GM20000 (cell line): ENCODE results near the gene EOLA2.
"Not testable (repeated sequence)": the region's sequence is repeated elsewhere in the genome, so short reads cannot be mapped to it uniquely, and the experiment has no call there.

Experiments
- DNase-seq: peaks from one replicate; pipeline ENCODE4 v3.0.0; 2012; ENCODE audit warnings: low spot score
- TF ChIP-seq, protein P1 (sequence below): IDR thresholded peaks from 2 replicates; pipeline ENCODE4 v1.5.1; 2012; ENCODE audit warnings: mild to moderate bottlenecking, control low read depth; ENCODE audit errors: extremely low read depth, missing control alignments

The EOLA2 gene

GRCh38 chrX:149961572-149961971, 23.3 kb upstream of the EOLA2 start:
- no peak for DNase-seq
- TF ChIP-seq, protein P1, sequence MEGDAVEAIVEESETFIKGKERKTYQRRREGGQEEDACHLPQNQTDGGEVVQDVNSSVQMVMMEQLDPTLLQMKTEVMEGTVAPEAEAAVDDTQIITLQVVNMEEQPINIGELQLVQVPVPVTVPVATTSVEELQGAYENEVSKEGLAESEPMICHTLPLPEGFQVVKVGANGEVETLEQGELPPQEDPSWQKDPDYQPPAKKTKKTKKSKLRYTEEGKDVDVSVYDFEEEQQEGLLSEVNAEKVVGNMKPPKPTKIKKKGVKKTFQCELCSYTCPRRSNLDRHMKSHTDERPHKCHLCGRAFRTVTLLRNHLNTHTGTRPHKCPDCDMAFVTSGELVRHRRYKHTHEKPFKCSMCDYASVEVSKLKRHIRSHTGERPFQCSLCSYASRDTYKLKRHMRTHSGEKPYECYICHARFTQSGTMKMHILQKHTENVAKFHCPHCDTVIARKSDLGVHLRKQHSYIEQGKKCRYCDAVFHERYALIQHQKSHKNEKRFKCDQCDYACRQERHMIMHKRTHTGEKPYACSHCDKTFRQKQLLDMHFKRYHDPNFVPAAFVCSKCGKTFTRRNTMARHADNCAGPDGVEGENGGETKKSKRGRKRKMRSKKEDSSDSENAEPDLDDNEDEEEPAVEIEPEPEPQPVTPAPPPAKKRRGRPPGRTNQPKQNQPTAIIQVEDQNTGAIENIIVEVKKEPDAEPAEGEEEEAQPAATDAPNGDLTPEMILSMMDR: no peak

- DNase-seq: peak; percentile 3
- TF ChIP-seq, protein P1: no peak
Measured at GRCh38 chrX:149950681-149951080, 12.4 kb upstream of the EOLA2 start.

DNA sequence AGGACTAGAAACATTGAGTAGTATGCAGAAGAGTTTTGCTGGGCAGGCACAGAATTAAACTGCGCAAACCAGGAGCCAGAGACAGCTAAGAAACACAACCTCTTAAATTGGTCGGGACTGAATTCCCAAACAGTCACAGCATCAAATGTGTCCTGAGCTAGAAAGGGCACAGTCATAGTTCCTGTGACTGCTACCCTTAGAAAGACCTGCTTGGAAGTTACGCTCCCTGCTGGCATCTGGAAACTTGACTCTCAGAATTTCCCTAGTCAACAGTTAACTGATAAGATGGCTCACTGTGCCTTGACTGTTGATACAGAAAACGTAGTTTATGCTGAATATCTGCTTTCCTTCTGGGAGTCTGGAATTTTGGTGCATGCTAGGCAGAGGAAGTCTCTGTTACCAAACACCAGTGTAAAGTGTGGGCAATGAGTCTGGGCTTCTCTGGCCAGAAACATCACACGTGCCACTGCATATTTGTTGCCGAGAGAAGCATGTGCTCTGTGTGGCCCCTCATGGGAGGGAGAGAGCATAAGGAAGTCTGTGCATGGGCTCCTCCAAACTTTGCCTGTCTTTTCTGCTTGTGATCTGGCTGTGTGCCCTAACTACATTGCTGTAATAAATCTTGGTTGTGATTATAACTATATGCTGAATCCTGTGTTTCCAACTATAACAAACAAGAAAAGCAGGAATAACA, 11.6 kb upstream of the EOLA2 start:
- no peak for DNase-seq
- TF ChIP-seq, protein P1: no peak

- TF ChIP-seq, protein P1: no peak
- DNase-seq: no peak
Measured at GRCh38 chrX:149948016-149948415, 9.7 kb upstream of the EOLA2 start.

- DNase-seq: not testable (repeated sequence)
Measured at GRCh38 chrX:149946932-149947331, 8.6 kb upstream of the EOLA2 start.

- not testable (repeated sequence) for DNase-seq
Measured at GRCh38 chrX:149945820-149946219, 7.5 kb upstream of the EOLA2 start.

GRCh38 chrX:149945087-149945670, 6.9 kb upstream of the EOLA2 start:
- not testable (repeated sequence) for DNase-seq

- DNase-seq: not testable (repeated sequence)
Measured at GRCh38 chrX:149940674-149941024, 2.4 kb upstream of the EOLA2 start.

- TF ChIP-seq, protein P1: no peak
- DNase-seq: peak; percentile 79
Measured at GRCh38 chrX:149939905-149940673, 1.8 kb upstream of the EOLA2 start.
